Measurements from ENCODE around the gene PNPO. TPM values are rescaled to one million over a fixed set of nuclear protein-coding genes. Genes with fewer than 3 reads are reported as not detected.

The PNPO gene
- polyA plus RNA-seq (1.7 and 2.0 TPM in 2 replicates), polyA minus RNA-seq (3.4 TPM in 2 replicates)

GRCh38 chr17:47941246-47942095, at the start of gene PNPO:
TSS of gene PNPO (plus strand) at chr17:47941571. CDS start at chr17:47941676, 105 bp downstream.
- Histone ChIP-seq H3K27me3 (ENCODE audit: insufficient read depth, low read depth, low read length) (no peaks in the 10 kb centered on the region), H3K36me3 (ENCODE audit: insufficient read depth, low read length) (no peaks in the 10 kb centered on the region), H2AFZ (ENCODE audit: low read depth, low read length) (no peak within 1 kb of the TSS), H4K20me1 (ENCODE audit: insufficient read depth) (no peaks in the 10 kb centered on the region), H3K79me2 (replicated peaks; ENCODE audit: insufficient read depth, low read length) (no peaks in the 10 kb centered on the region), H3K4me3 (ENCODE audit: low read length) (peak within 1 kb of the TSS; percentile 68), H3K9me2 (ENCODE audit: insufficient read depth, low read length) (no peaks in the 10 kb centered on the region), H3F3A (ENCODE audit: insufficient read depth, low read length, poor library complexity, severe bottlenecking) (no peaks in the 10 kb centered on the region), H3K9ac (ENCODE audit: low read length) (peak within 1 kb of the TSS; percentile 25), H3K9me3 (ENCODE audit: low read length) (no peaks in the 10 kb centered on the region), H3K4me2 (ENCODE audit: low read length) (no peak within 1 kb of the TSS), H3K27ac (ENCODE audit: low read length) (no peak within 1 kb of the TSS)
- TF ChIP-seq MXI1 (conservative IDR thresholded peaks at IDR 0.05; ENCODE audit: poor library complexity, severe bottlenecking) (peak; percentile 55), SMC3 (conservative IDR thresholded peaks at IDR 0.05; ENCODE audit: poor library complexity) (no peak)

- no peaks in the 10 kb centered on the region for H3F3A ChIP-seq (ENCODE audit: insufficient read depth, low read length, poor library complexity, severe bottlenecking)
- peak overlapping the region; percentile 90 for H3K4me3 ChIP-seq (ENCODE audit: low read length)
- H3K9me2 ChIP-seq (ENCODE audit: insufficient read depth, low read length): no peaks in the 10 kb centered on the region
- H3K4me2 ChIP-seq (ENCODE audit: low read length): peak overlapping the region; percentile 56
- H3K79me2 ChIP-seq (replicated peaks; ENCODE audit: insufficient read depth, low read length): peaks cover 13% of the 10 kb centered on the region
- H2AFZ ChIP-seq (ENCODE audit: low read depth, low read length): peak overlapping the region; percentile 89
- H3K36me3 ChIP-seq (ENCODE audit: insufficient read depth, low read length): no peaks in the 10 kb centered on the region
- H3K9me3 ChIP-seq (ENCODE audit: low read length): no peaks in the 10 kb centered on the region
- no peak for TF ChIP-seq SMC3 (conservative IDR thresholded peaks at IDR 0.05; ENCODE audit: poor library complexity)
- TF ChIP-seq TAF1 (IDR thresholded peaks at IDR 0.05; ENCODE audit: low read depth): no peak
- TF ChIP-seq MXI1 (conservative IDR thresholded peaks at IDR 0.05; ENCODE audit: poor library complexity, severe bottlenecking): no peak
- no peak for TF ChIP-seq EZH2 (IDR thresholded peaks at IDR 0.05; ENCODE audit: borderline replicate concordance, insufficient read depth, low read length, poor library complexity, severe bottlenecking)
- peak overlapping the region; percentile 58 for H3K27ac ChIP-seq (ENCODE audit: low read length)
- H3K27me3 ChIP-seq (ENCODE audit: insufficient read depth, low read depth, low read length): no peaks in the 10 kb centered on the region
- H3K9ac ChIP-seq (ENCODE audit: low read length): peak overlapping the region; percentile 70
- H4K20me1 ChIP-seq (ENCODE audit: insufficient read depth): no peaks in the 10 kb centered on the region
Observed at GRCh38 chr17:47894498-47895346, 46.6 kb upstream of the PNPO start.

GRCh38 chr17:47895347-47895855, 46.0 kb upstream of the PNPO start:
- Histone ChIP-seq H3K9me2 (ENCODE audit: insufficient read depth, low read length) (no peaks in the 10 kb centered on the region), H3K27ac (ENCODE audit: low read length) (peak overlapping the region; percentile 58), H2AFZ (ENCODE audit: low read depth, low read length) (peak overlapping the region; percentile 89), H3K9me3 (ENCODE audit: low read length) (no peaks in the 10 kb centered on the region), H3K79me2 (replicated peaks; ENCODE audit: insufficient read depth, low read length) (peaks cover 13% of the 10 kb centered on the region), H3K4me3 (ENCODE audit: low read length) (peak overlapping the region; percentile 90), H3K9ac (ENCODE audit: low read length) (peak overlapping the region; percentile 70), H3K4me2 (ENCODE audit: low read length) (peak overlapping the region; percentile 56), H3K36me3 (ENCODE audit: insufficient read depth, low read length) (no peaks in the 10 kb centered on the region), H3K27me3 (ENCODE audit: insufficient read depth, low read depth, low read length) (no peaks in the 10 kb centered on the region), H3F3A (ENCODE audit: insufficient read depth, low read length, poor library complexity, severe bottlenecking) (no peaks in the 10 kb centered on the region), H4K20me1 (ENCODE audit: insufficient read depth) (no peaks in the 10 kb centered on the region)
- no peak for TF ChIP-seq REST (IDR thresholded peaks at IDR 0.05; ENCODE audit: borderline replicate concordance)
- TF ChIP-seq, protein P1, sequence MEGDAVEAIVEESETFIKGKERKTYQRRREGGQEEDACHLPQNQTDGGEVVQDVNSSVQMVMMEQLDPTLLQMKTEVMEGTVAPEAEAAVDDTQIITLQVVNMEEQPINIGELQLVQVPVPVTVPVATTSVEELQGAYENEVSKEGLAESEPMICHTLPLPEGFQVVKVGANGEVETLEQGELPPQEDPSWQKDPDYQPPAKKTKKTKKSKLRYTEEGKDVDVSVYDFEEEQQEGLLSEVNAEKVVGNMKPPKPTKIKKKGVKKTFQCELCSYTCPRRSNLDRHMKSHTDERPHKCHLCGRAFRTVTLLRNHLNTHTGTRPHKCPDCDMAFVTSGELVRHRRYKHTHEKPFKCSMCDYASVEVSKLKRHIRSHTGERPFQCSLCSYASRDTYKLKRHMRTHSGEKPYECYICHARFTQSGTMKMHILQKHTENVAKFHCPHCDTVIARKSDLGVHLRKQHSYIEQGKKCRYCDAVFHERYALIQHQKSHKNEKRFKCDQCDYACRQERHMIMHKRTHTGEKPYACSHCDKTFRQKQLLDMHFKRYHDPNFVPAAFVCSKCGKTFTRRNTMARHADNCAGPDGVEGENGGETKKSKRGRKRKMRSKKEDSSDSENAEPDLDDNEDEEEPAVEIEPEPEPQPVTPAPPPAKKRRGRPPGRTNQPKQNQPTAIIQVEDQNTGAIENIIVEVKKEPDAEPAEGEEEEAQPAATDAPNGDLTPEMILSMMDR (IDR thresholded peaks at IDR 0.05; ENCODE audit: poor library complexity, severe bottlenecking): no peak
- peak; percentile 25 for TF ChIP-seq SMC3 (conservative IDR thresholded peaks at IDR 0.05; ENCODE audit: poor library complexity)
- peak; percentile 81 for TF ChIP-seq POLR2AphosphoS5 (IDR thresholded peaks at IDR 0.05)
- TF ChIP-seq MXI1 (conservative IDR thresholded peaks at IDR 0.05; ENCODE audit: poor library complexity, severe bottlenecking): peak; percentile 50
- no peak for TF ChIP-seq RAD21 (conservative IDR thresholded peaks at IDR 0.05)
- no peak for TF ChIP-seq EZH2 (IDR thresholded peaks at IDR 0.05; ENCODE audit: borderline replicate concordance, insufficient read depth, low read length, poor library complexity, severe bottlenecking)

Measured in neural cell (in vitro differentiated cells).